HEK293 (cell line): ENCODE data around the gene TMEM86A.

Experiments
- CTCF ChIA-PET: fragments of 350-600 bp; formaldehyde crosslinking; extraction: SDS; loops from one replicate; lab custom pipeline; 2021; ENCODE audit warnings: antibody characterized with exemption; lab: Yijun Ruan, JAX
- POLR2A ChIA-PET: fragments of 300-600 bp; formaldehyde crosslinking; extraction: SDS; loops from one replicate; lab custom pipeline; 2020; ENCODE audit warnings: antibody characterized with exemption, inconsistent platforms; lab: Yijun Ruan, JAX
- H3K27ac ChIP-seq: fragments of 200-500 bp; sonication (Bioruptor generic); 2 replicates; pipeline ENCODE4 v1.5.1; 2014; ENCODE audit warnings: low read depth, low read length, control low read depth, inconsistent platforms; ENCODE audit errors: extremely low read depth
- H3K36me3 ChIP-seq, 2 experiments: fragments of 200-500 bp in 1 of 2; sonication (Bioruptor generic) in 1 of 2; 1 replicate in 1 of 2; 2 replicates in 1 of 2; pipeline ENCODE4 v1.5.1; 2014 to 2017; ENCODE audit warnings: inconsistent platforms in 2 of 2, low read length in 2 of 2; ENCODE audit not compliant: control insufficient read depth in 2 of 2, insufficient read depth in 1 of 2
- H3K4me1 ChIP-seq: fragments of 200-500 bp; sonication (Bioruptor generic); 2 replicates; pipeline ENCODE4 v1.5.1; 2014; ENCODE audit warnings: mild to moderate bottlenecking, low read length, inconsistent platforms; ENCODE audit not compliant: control insufficient read depth, insufficient read depth
- H3K4me3 ChIP-seq: 2 replicates; pipeline ENCODE4 v1.5.1; 2011; ENCODE audit warnings: low read depth, mild to moderate bottlenecking, control low read depth, low read length, moderate library complexity
- H3K9me3 ChIP-seq: fragments of 200-500 bp; sonication (Bioruptor generic); 2 replicates; pipeline ENCODE4 v1.5.1; 2014; ENCODE audit warnings: low read depth, low read length, inconsistent platforms; ENCODE audit not compliant: control insufficient read depth, insufficient read depth
- BCL11B ChIP-seq: fragments of 450-650 bp; formaldehyde crosslinking; IDR thresholded peaks from 2 replicates; pipeline ENCODE4 v1.5.1; 2016; ENCODE audit warnings: low read depth, missing biosample characterization, missing genetic modification characterization
- MYNN ChIP-seq: fragments of 450-650 bp; formaldehyde crosslinking; IDR thresholded peaks from 2 replicates; pipeline ENCODE4 v1.5.1; 2016; ENCODE audit warnings: missing biosample characterization, missing genetic modification characterization, borderline replicate concordance
- SCRT2 ChIP-seq: fragments of 450-650 bp; formaldehyde crosslinking; IDR thresholded peaks from 2 replicates; pipeline ENCODE4 v1.5.1; 2016; ENCODE audit warnings: missing biosample characterization, missing genetic modification characterization
- ZEB2 ChIP-seq: fragments of 450-650 bp; formaldehyde crosslinking; IDR thresholded peaks from 2 replicates; pipeline ENCODE4 v1.5.1; 2016; ENCODE audit warnings: missing biosample characterization, missing genetic modification characterization
- ZNF10 ChIP-seq: fragments of 450-650 bp; formaldehyde crosslinking; IDR thresholded peaks from 2 replicates; pipeline ENCODE4 v1.5.1; 2017; ENCODE audit warnings: missing biosample characterization, missing genetic modification characterization
- ZNF121 ChIP-seq: fragments of 450-650 bp; formaldehyde crosslinking; IDR thresholded peaks from 2 replicates; pipeline ENCODE4 v1.5.1; 2016; ENCODE audit warnings: missing biosample characterization, missing genetic modification characterization
- ZNF133 ChIP-seq: fragments of 450-650 bp; formaldehyde crosslinking; IDR thresholded peaks from 2 replicates; pipeline ENCODE4 v1.5.1; 2016; ENCODE audit warnings: missing biosample characterization, missing genetic modification characterization
- ZNF155 ChIP-seq: fragments of 450-650 bp; formaldehyde crosslinking; IDR thresholded peaks from 2 replicates; pipeline ENCODE4 v1.5.1; 2016; ENCODE audit warnings: missing biosample characterization, missing genetic modification characterization
- ZNF175 ChIP-seq: fragments of 450-650 bp; formaldehyde crosslinking; IDR thresholded peaks from 2 replicates; pipeline ENCODE4 v1.5.1; 2016; ENCODE audit warnings: missing biosample characterization, missing genetic modification characterization
- ZNF202 ChIP-seq: fragments of 450-650 bp; formaldehyde crosslinking; IDR thresholded peaks from 2 replicates; pipeline ENCODE4 v1.5.1; 2016; ENCODE audit warnings: missing biosample characterization, missing genetic modification characterization, borderline replicate concordance
- ZNF211 ChIP-seq: fragments of 450-650 bp; formaldehyde crosslinking; IDR thresholded peaks from 2 replicates; pipeline ENCODE4 v1.5.1; 2016; ENCODE audit warnings: low read depth, missing biosample characterization, missing genetic modification characterization
- ZNF248 ChIP-seq: fragments of 450-650 bp; formaldehyde crosslinking; IDR thresholded peaks from 2 replicates; pipeline ENCODE4 v1.5.1; 2017; ENCODE audit warnings: missing biosample characterization, missing genetic modification characterization
- ZNF514 ChIP-seq: fragments of 450-650 bp; formaldehyde crosslinking; IDR thresholded peaks from 2 replicates; pipeline ENCODE4 v1.5.1; 2016; ENCODE audit warnings: missing biosample characterization, missing genetic modification characterization
- ZNF521 ChIP-seq: fragments of 450-650 bp; formaldehyde crosslinking; IDR thresholded peaks from 2 replicates; pipeline ENCODE4 v1.5.1; 2017; ENCODE audit warnings: missing biosample characterization, mild to moderate bottlenecking, missing genetic modification characterization
- ZNF529 ChIP-seq: fragments of 450-650 bp; formaldehyde crosslinking; IDR thresholded peaks from 2 replicates; pipeline ENCODE4 v1.5.1; 2017; ENCODE audit warnings: missing genetic modification characterization, missing biosample characterization; ENCODE audit not compliant: insufficient replicate concordance
- ZNF555 ChIP-seq: fragments of 450-650 bp; formaldehyde crosslinking; conservative IDR thresholded peaks from 2 replicates; pipeline ENCODE4 v1.5.1; 2017; ENCODE audit warnings: missing biosample characterization, mild to moderate bottlenecking, missing genetic modification characterization, inconsistent platforms
- ZNF558 ChIP-seq: fragments of 450-650 bp; formaldehyde crosslinking; IDR thresholded peaks from 2 replicates; pipeline ENCODE4 v1.5.1; 2016; ENCODE audit warnings: missing biosample characterization, missing genetic modification characterization
- ZNF561 ChIP-seq: fragments of 450-650 bp; IDR thresholded peaks from 2 replicates; pipeline ENCODE4 v1.5.1; 2018; ENCODE audit warnings: missing biosample characterization, missing genetic modification characterization, borderline replicate concordance
- ZNF623 ChIP-seq: fragments of 450-650 bp; formaldehyde crosslinking; IDR thresholded peaks from 2 replicates; pipeline ENCODE4 v1.5.1; 2016; ENCODE audit warnings: missing biosample characterization, missing genetic modification characterization
- ZNF654 ChIP-seq: fragments of 450-650 bp; formaldehyde crosslinking; IDR thresholded peaks from 2 replicates; pipeline ENCODE4 v1.5.1; 2016; ENCODE audit warnings: low read depth, missing biosample characterization, missing genetic modification characterization
- ZNF777 ChIP-seq: fragments of 450-650 bp; formaldehyde crosslinking; IDR thresholded peaks from 2 replicates; pipeline ENCODE4 v1.5.1; 2017; ENCODE audit warnings: missing biosample characterization, missing genetic modification characterization, borderline replicate concordance
- ZNF830 ChIP-seq: fragments of 450-650 bp; IDR thresholded peaks from 2 replicates; pipeline ENCODE4 v1.5.0; 2018; ENCODE audit warnings: missing biosample characterization, missing genetic modification characterization, low read depth, mild to moderate bottlenecking, moderate library complexity
- ZNF837 ChIP-seq: fragments of 450-650 bp; formaldehyde crosslinking; IDR thresholded peaks from 2 replicates; pipeline ENCODE4 v1.5.1; 2016; ENCODE audit warnings: missing biosample characterization, missing genetic modification characterization
- TF ChIP-seq, protein P1 (sequence below): fragments of 450-650 bp; formaldehyde crosslinking; IDR thresholded peaks from 2 replicates; pipeline ENCODE4 v1.5.1; 2017; ENCODE audit warnings: missing biosample characterization, missing genetic modification characterization
- TF ChIP-seq, protein P2 (sequence below): fragments of 450-650 bp; formaldehyde crosslinking; IDR thresholded peaks from 2 replicates; pipeline ENCODE4 v1.5.1; 2017; ENCODE audit warnings: missing biosample characterization, missing genetic modification characterization
- TF ChIP-seq, protein P3 (sequence below): fragments of 450-650 bp; formaldehyde crosslinking; conservative IDR thresholded peaks from 2 replicates; pipeline ENCODE4 v1.5.1; 2016; ENCODE audit warnings: low read depth, missing biosample characterization, missing genetic modification characterization

TMEM86A gene

DNA sequence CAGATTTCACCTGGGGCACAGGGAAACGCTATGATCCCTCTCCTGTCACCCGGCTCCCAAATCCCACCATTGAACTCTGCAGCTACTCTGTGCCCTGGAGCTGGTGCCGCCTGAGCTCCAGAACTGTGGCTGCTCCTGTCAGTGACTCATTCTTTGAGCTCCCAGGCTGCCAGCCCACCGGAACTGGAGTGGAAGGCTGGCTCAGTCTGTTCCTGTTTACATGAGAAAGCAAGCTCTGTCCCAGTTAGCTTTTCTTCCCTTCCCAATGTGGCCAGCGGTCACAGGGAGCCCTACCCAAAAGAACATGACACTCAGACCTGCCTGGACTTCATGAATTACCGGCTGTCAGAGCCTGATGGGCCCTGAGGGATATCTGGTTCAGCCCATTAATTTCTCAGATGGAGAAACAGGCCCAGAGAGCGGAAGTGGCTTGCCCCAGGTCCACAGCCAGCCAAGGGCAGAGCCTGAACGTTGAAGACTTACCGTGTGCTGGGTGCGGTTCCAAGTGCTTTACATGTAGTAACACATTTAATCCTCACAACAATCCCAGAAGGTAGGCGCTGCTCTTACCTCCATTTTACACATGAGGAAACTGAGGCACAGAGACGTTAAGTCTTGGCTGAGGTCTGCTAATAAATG, 51.2 kb downstream of the TMEM86A start:
- Histone ChIP-seq H3K9me3 (no peaks in the 10 kb centered on the region), H3K4me3 (no peak overlapping the region), H3K4me1 (no peaks in the 10 kb centered on the region), H3K36me3 (no peaks in the 10 kb centered on the region)
- CTCF ChIA-PET = interaction anchor here (0.5 to 4.3 kb wide), 9 partner anchors 11 to 301 kb away, joined by 3 to 15 read pairs (median 3); no protein-coding TSS in a partner anchor
- POLR2A ChIA-PET = interaction anchor here (0.6 kb wide), 1 partner anchor 77 kb away, joined by 4 read pairs; no protein-coding TSS in a partner anchor
- TF ChIP-seq ZNF529 (tag by site-specific recombination) (no peak), MYNN (tag by site-specific recombination) (no peak), ZEB2 (tag by site-specific recombination) (no peak), ZNF248 (tag by site-specific recombination) (no peak), ZNF133 (tag by site-specific recombination) (no peak), ZNF211 (tag by site-specific recombination) (no peak), ZNF121 (tag by site-specific recombination) (no peak), ZNF521 (no peak), ZNF10 (tag by site-specific recombination) (no peak), ZNF837 (tag by site-specific recombination) (no peak)
- TF ChIP-seq, all 188 proteins: peak for 0
- H3K27ac ChIP-seq = no peak overlapping the region

DNA sequence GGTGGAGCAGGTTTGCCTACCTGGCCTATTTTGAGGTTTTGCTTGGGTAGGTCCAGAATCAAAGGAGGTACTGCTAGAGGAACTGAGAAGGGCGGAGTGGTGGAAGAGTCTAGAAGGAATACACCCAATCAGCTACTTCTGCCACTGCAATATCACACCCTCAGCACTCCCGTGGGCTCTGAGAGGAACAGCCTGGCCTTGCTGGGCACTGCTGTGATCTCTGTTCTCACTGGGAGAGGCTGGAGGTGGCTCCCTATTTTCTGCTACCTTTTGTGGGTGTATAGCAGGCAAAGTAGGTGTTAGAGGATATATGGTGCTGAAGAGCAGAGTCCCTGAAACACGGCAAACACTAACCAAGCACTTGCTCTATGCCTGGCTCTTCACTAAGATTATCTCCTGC, 52.4 kb downstream of the TMEM86A start:
- CTCF ChIA-PET = interaction anchor here (4.3 kb wide), 1 partner anchor 24 kb away, joined by 15 read pairs; no protein-coding TSS in a partner anchor
- TF ChIP-seq SCRT2 (no peak), ZNF175 (no peak), ZNF830 (tag by site-specific recombination) (no peak), ZNF561 (no peak), ZNF555 (tag by site-specific recombination) (no peak), ZNF155 (tag by site-specific recombination) (no peak)
- TF ChIP-seq, protein P1, sequence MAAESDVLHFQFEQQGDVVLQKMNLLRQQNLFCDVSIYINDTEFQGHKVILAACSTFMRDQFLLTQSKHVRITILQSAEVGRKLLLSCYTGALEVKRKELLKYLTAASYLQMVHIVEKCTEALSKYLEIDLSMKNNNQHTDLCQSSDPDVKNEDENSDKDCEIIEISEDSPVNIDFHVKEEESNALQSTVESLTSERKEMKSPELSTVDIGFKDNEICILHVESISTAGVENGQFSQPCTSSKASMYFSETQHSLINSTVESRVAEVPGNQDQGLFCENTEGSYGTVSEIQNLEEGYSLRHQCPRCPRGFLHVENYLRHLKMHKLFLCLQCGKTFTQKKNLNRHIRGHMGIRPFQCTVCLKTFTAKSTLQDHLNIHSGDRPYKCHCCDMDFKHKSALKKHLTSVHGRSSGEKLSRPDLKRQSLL (tag by site-specific recombination) = no peak
- TF ChIP-seq, protein P2, sequence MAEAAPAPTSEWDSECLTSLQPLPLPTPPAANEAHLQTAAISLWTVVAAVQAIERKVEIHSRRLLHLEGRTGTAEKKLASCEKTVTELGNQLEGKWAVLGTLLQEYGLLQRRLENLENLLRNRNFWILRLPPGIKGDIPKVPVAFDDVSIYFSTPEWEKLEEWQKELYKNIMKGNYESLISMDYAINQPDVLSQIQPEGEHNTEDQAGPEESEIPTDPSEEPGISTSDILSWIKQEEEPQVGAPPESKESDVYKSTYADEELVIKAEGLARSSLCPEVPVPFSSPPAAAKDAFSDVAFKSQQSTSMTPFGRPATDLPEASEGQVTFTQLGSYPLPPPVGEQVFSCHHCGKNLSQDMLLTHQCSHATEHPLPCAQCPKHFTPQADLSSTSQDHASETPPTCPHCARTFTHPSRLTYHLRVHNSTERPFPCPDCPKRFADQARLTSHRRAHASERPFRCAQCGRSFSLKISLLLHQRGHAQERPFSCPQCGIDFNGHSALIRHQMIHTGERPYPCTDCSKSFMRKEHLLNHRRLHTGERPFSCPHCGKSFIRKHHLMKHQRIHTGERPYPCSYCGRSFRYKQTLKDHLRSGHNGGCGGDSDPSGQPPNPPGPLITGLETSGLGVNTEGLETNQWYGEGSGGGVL (tag by site-specific recombination) = no peak
- Histone ChIP-seq H3K9me3 (no peaks in the 10 kb centered on the region), H3K27ac (no peak overlapping the region), H3K36me3 (no peaks in the 10 kb centered on the region), H3K4me3 (no peak overlapping the region), H3K4me1 (no peaks in the 10 kb centered on the region)
- POLR2A ChIA-PET = no interaction called here

DNA sequence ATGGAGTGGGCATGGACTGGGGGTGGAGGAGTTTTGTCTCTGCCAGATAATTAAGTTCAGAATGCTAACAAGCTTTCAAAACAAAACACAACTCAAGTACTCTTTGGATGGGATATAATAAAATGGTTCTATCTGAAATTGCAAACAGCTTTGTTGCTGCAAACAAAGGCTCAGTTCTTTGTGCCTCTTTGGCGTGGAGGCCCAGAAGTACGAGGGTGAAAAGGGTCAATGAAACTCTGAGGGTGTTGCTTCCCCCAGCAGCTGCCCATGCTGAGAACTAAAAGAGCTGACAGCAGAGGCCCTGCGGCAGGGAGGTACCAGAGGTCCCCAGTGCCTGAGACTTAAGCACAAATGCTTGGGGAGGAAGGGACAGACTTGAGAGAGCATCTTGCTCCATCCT, 53.9 kb downstream of the TMEM86A start:
- CTCF ChIA-PET = no interaction called here
- POLR2A ChIA-PET = no interaction called here
- no peaks in the 10 kb centered on the region for H3K4me1 ChIP-seq
- no peaks in the 10 kb centered on the region for H3K36me3 ChIP-seq
- no peak overlapping the region for H3K27ac ChIP-seq
- no peaks in the 10 kb centered on the region for H3K9me3 ChIP-seq
- H3K4me3 ChIP-seq = no peak overlapping the region
- TF ChIP-seq ZNF514 (tag by site-specific recombination) = no peak
- no peak for TF ChIP-seq ZNF202
- TF ChIP-seq, protein P3, sequence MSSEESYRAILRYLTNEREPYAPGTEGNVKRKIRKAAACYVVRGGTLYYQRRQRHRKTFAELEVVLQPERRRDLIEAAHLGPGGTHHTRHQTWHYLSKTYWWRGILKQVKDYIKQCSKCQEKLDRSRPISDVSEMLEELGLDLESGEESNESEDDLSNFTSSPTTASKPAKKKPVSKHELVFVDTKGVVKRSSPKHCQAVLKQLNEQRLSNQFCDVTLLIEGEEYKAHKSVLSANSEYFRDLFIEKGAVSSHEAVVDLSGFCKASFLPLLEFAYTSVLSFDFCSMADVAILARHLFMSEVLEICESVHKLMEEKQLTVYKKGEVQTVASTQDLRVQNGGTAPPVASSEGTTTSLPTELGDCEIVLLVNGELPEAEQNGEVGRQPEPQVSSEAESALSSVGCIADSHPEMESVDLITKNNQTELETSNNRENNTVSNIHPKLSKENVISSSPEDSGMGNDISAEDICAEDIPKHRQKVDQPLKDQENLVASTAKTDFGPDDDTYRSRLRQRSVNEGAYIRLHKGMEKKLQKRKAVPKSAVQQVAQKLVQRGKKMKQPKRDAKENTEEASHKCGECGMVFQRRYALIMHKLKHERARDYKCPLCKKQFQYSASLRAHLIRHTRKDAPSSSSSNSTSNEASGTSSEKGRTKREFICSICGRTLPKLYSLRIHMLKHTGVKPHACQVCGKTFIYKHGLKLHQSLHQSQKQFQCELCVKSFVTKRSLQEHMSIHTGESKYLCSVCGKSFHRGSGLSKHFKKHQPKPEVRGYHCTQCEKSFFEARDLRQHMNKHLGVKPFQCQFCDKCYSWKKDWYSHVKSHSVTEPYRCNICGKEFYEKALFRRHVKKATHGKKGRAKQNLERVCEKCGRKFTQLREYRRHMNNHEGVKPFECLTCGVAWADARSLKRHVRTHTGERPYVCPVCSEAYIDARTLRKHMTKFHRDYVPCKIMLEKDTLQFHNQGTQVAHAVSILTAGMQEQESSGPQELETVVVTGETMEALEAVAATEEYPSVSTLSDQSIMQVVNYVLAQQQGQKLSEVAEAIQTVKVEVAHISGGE (tag by site-specific recombination) = no peak
- no peak for TF ChIP-seq ZNF558
- TF ChIP-seq ZNF777 (tag by site-specific recombination) = no peak
- no peak for TF ChIP-seq ZNF623
- TF ChIP-seq ZNF654 (tag by site-specific recombination) = no peak
- TF ChIP-seq BCL11B (tag by site-specific recombination) = no peak
- TF ChIP-seq ZNF529 (tag by site-specific recombination) = no peak
